H1 (cell line): ENCODE data around the gene DCTN2. TPM values are rescaled to one million over a fixed set of nuclear protein-coding genes. Genes with fewer than 3 reads are reported as not detected.

Source experiments
- CTCF ChIA-PET: fragments of 300-600 bp; sonication (Branson Sonifier 250); formaldehyde crosslinking; loops from one replicate; lab custom pipeline; 2021; ENCODE audit not compliant: partially characterized antibody; lab: Charles Lee
- POLR2A ChIA-PET: fragments of 300-600 bp; sonication (Branson Sonifier 250); formaldehyde crosslinking; loops from one replicate; lab custom pipeline; 2021; ENCODE audit warnings: inconsistent platforms; ENCODE audit not compliant: partially characterized antibody; lab: Charles Lee
- DNase-seq, 2 experiments: peaks; one replicate each; pipeline versions ENCODE4 v3.0.0 to v3.0.0-alpha.2; 2010 to 2022; ENCODE audit warnings: low spot score in 2 of 2, low read depth in 1 of 2, mixed read lengths in 1 of 2
- FAIRE-seq: peaks from 2 replicates; lab custom pipeline; 2011; peaks lifted over from hg19 to GRCh38; lab: Jason Lieb, UNC
- H2AFZ ChIP-seq: 2 replicates; pipeline ENCODE4 v1.8.1; 2012; ENCODE audit warnings: low read length, inconsistent platforms
- H2AK5ac ChIP-seq: 2 replicates; pipeline ENCODE4 v1.6.1; 2013; ENCODE audit warnings: low read depth, low read length
- H2BK120ac ChIP-seq: replicated peaks from 2 replicates; pipeline ENCODE3; 2013; ENCODE audit warnings: low read depth, low read length, inconsistent platforms
- H2BK12ac ChIP-seq: 2 replicates; pipeline ENCODE4 v1.6.1; 2013; ENCODE audit warnings: low read depth, low read length
- H2BK15ac ChIP-seq: 2 replicates; pipeline ENCODE4 v1.6.1; 2013; ENCODE audit warnings: low read length
- H2BK20ac ChIP-seq: 2 replicates; pipeline ENCODE4 v1.6.1; 2013; ENCODE audit warnings: low read length
- H2BK5ac ChIP-seq: 2 replicates; pipeline ENCODE4 v1.6.1; 2013; ENCODE audit warnings: low read depth, low read length
- H3K14ac ChIP-seq: 2 replicates; pipeline ENCODE4 v1.6.1; 2013; ENCODE audit warnings: inconsistent platforms; ENCODE audit not compliant: insufficient read length
- H3K18ac ChIP-seq: 2 replicates; pipeline ENCODE4 v1.6.1; 2013; ENCODE audit warnings: low read length; ENCODE audit errors: extremely low read depth
- H3K23ac ChIP-seq: 2 replicates; pipeline ENCODE4 v1.6.1; 2013; ENCODE audit warnings: inconsistent platforms; ENCODE audit not compliant: insufficient read length
- H3K23me2 ChIP-seq: 2 replicates; pipeline ENCODE4 v1.6.1; 2013; ENCODE audit warnings: low read depth, low read length
- H3K27ac ChIP-seq: 2 replicates; pipeline ENCODE4 v1.6.1; 2011; ENCODE audit warnings: low read depth, low read length, inconsistent platforms
- H3K27me3 ChIP-seq, 4 experiments: replicated peaks in 1 of 4; 1 replicate in 1 of 4; 2 replicates in 3 of 4; pipeline versions ENCODE4 v1.6.1 to v1.8.1; 2011 to 2013; ENCODE audit warnings: low read length in 3 of 4, mild to moderate bottlenecking in 3 of 4, inconsistent platforms in 2 of 4, mixed read lengths in 2 of 4, moderate library complexity in 1 of 4; ENCODE audit not compliant: control insufficient read depth in 3 of 4, insufficient read depth in 3 of 4; ENCODE audit errors: extremely low read depth in 1 of 4
- H3K36me3 ChIP-seq, 4 experiments: 2 replicates each; pipeline versions ENCODE4 v1.6.1 to v1.8.1; 2011 to 2013; ENCODE audit warnings: mild to moderate bottlenecking in 4 of 4, low read length in 3 of 4, moderate library complexity in 2 of 4, control low read depth in 1 of 4, inconsistent platforms in 1 of 4; ENCODE audit not compliant: insufficient read depth in 4 of 4, control insufficient read depth in 2 of 4
- H3K4ac ChIP-seq: replicated peaks from 2 replicates; pipeline ENCODE3; 2013; ENCODE audit warnings: low read length, low read depth, mixed read lengths, inconsistent platforms; ENCODE audit not compliant: insufficient read length
- H3K4me1 ChIP-seq, 4 experiments: replicated peaks in 1 of 4; 1 replicate in 1 of 4; 2 replicates in 3 of 4; pipeline versions ENCODE4 v1.6.1 to v1.8.1; 2011 to 2013; ENCODE audit warnings: low read length in 3 of 4, inconsistent platforms in 2 of 4, mixed read lengths in 1 of 4; ENCODE audit not compliant: insufficient read depth in 4 of 4, control insufficient read depth in 3 of 4
- H3K4me2 ChIP-seq, 2 experiments: 2 replicates each; pipeline versions ENCODE4 v1.6.1 to v1.8.1; 2011 to 2013; ENCODE audit warnings: low read depth in 2 of 2, low read length in 2 of 2, control low read depth in 1 of 2, inconsistent platforms in 1 of 2, mild to moderate bottlenecking in 1 of 2; ENCODE audit not compliant: insufficient read depth in 1 of 2
- H3K4me3 ChIP-seq, 4 experiments: fragments of 200-600, 300-600 bp in 1 of 4; sonication (generic), shearing (Covaris generic), sonication (Bioruptor Twin) in 1 of 4; 2 replicates each; pipeline versions ENCODE4 v1.5.1 to v1.8.1; 2011 to 2016; ENCODE audit warnings: low read length in 4 of 4, low read depth in 3 of 4, control low read depth in 2 of 4, inconsistent platforms in 2 of 4, mild to moderate bottlenecking in 2 of 4, mixed read lengths in 1 of 4, moderate library complexity in 1 of 4; ENCODE audit not compliant: insufficient read depth in 2 of 4; ENCODE audit errors: extremely low read depth in 1 of 4
- H3K56ac ChIP-seq: replicated peaks from 2 replicates; pipeline ENCODE3; 2013; ENCODE audit warnings: low read depth, mild to moderate bottlenecking, mixed read lengths, low read length, inconsistent platforms; ENCODE audit not compliant: insufficient read length
- H3K79me1 ChIP-seq: 2 replicates; pipeline ENCODE4 v1.6.1; 2013; ENCODE audit warnings: low read depth, low read length, control low read depth
- H3K79me2 ChIP-seq, 2 experiments: 2 replicates each; pipeline versions ENCODE4 v1.6.1 to v1.8.1; 2012 to 2013; ENCODE audit warnings: low read length in 2 of 2, mild to moderate bottlenecking in 2 of 2, inconsistent platforms in 1 of 2; ENCODE audit not compliant: insufficient read depth in 2 of 2, control insufficient read depth in 1 of 2
- H3K9ac ChIP-seq, 4 experiments: replicated peaks in 1 of 4; 1 replicate in 1 of 4; 2 replicates in 3 of 4; pipeline versions ENCODE4 v1.6.1 to v1.8.1; 2011 to 2013; ENCODE audit warnings: low read depth in 3 of 4, low read length in 3 of 4, control low read depth in 2 of 4, mild to moderate bottlenecking in 2 of 4, moderate library complexity in 2 of 4, inconsistent platforms in 1 of 4; ENCODE audit errors: extremely low read depth in 1 of 4
- H3K9me3 ChIP-seq, 2 experiments: 2 replicates each; pipeline versions ENCODE4 v1.6.1 to v1.8.1; 2012 to 2013; ENCODE audit warnings: mild to moderate bottlenecking in 2 of 2, moderate library complexity in 2 of 2, control low read depth in 1 of 2, inconsistent platforms in 1 of 2, low read depth in 1 of 2, low read length in 1 of 2, mixed read lengths in 1 of 2; ENCODE audit not compliant: insufficient read depth in 2 of 2
- H4K20me1 ChIP-seq, 2 experiments: replicated peaks in 1 of 2; 2 replicates each; pipeline versions ENCODE3 to v1.8.1; 2011 to 2013; ENCODE audit warnings: inconsistent platforms in 2 of 2, low read length in 2 of 2, mild to moderate bottlenecking in 1 of 2; ENCODE audit not compliant: insufficient read depth in 2 of 2, control insufficient read depth in 1 of 2
- H4K5ac ChIP-seq: 2 replicates; pipeline ENCODE4 v1.6.1; 2013; ENCODE audit warnings: low read length, low read depth, mixed read lengths, inconsistent platforms; ENCODE audit not compliant: insufficient read length
- H4K8ac ChIP-seq: 2 replicates; pipeline ENCODE4 v1.8.0; 2013; ENCODE audit warnings: mild to moderate bottlenecking, moderate library complexity, low read length, inconsistent platforms; ENCODE audit not compliant: insufficient read depth; ENCODE audit errors: extremely low read depth
- H4K91ac ChIP-seq: replicated peaks from 2 replicates; pipeline ENCODE3; 2013; ENCODE audit warnings: low read length, mixed read lengths, inconsistent platforms; ENCODE audit not compliant: insufficient read length
- ATF2 ChIP-seq: IDR thresholded peaks from 2 replicates; pipeline ENCODE4 v1.6.1; 2012; ENCODE audit warnings: low read length, inconsistent platforms
- BACH1 ChIP-seq: IDR thresholded peaks from 2 replicates; pipeline ENCODE4 v1.6.1; 2012; ENCODE audit warnings: low read length, improper control_type of control experiment
- BCL11A ChIP-seq, 2 experiments: IDR thresholded peaks; one replicate each; pipeline ENCODE4 v1.6.1; 2011; ENCODE audit warnings: low read depth in 2 of 2, low read length in 2 of 2, mild to moderate bottlenecking in 2 of 2
- CBX8 ChIP-seq: fragments of 300-800, 300-1000 bp; sonication (generic); IDR thresholded peaks from 2 replicates; pipeline ENCODE4 v1.7.1; 2016; ENCODE audit warnings: low read depth, low read length, borderline replicate concordance
- CREB1 ChIP-seq: IDR thresholded peaks from 2 replicates; pipeline ENCODE4 v1.6.1; 2012; ENCODE audit warnings: inconsistent platforms
- KDM1A ChIP-seq: fragments of 200-600, 300-600 bp; sonication (generic); IDR thresholded peaks from 2 replicates; pipeline ENCODE4 v1.7.1; 2016; ENCODE audit warnings: mild to moderate bottlenecking, low read length, borderline replicate concordance
- KDM5A ChIP-seq: fragments of 200-600 bp; IDR thresholded peaks from 2 replicates; pipeline ENCODE4 v1.7.1; 2012; ENCODE audit warnings: mild to moderate bottlenecking, low read length, inconsistent platforms, mixed read lengths
- MAFK ChIP-seq: IDR thresholded peaks from 2 replicates; pipeline ENCODE4 v1.6.1; 2012; ENCODE audit warnings: low read depth, mild to moderate bottlenecking, improper control_type of control experiment, low read length
- RAD21 ChIP-seq, 2 experiments: IDR thresholded peaks in 1 of 2; conservative IDR thresholded peaks in 1 of 2; 2 replicates each; pipeline ENCODE4 v1.6.1; 2011; ENCODE audit warnings: low read depth in 2 of 2, low read length in 2 of 2, improper control_type of control experiment in 1 of 2, inconsistent platforms in 1 of 2, mild to moderate bottlenecking in 1 of 2, moderate library complexity in 1 of 2
- SIN3A ChIP-seq, 2 experiments: IDR thresholded peaks in 1 of 2; conservative IDR thresholded peaks in 1 of 2; 2 replicates each; pipeline ENCODE4 v1.6.1; 2011 to 2012; ENCODE audit warnings: low read length in 2 of 2, improper control_type of control experiment in 1 of 2, low read depth in 1 of 2, mild to moderate bottlenecking in 1 of 2
- TCF12 ChIP-seq: IDR thresholded peaks from 2 replicates; pipeline ENCODE4 v1.6.1; 2011; ENCODE audit warnings: low read depth, mild to moderate bottlenecking, low read length
- WGBS, 2 experiments: shearing (Covaris generic) in 1 of 2; methylation state at CpG; one replicate each; pipeline versions ENCODE4 v1.1.6 to v1.1.7; 2013 to 2015; ENCODE audit warnings: low lambda C conversion rate in 2 of 2, mixed read lengths in 2 of 2, inconsistent platforms in 1 of 2, low coverage in 1 of 2, missing lambda C conversion rate in 1 of 2; ENCODE audit not compliant: insufficient replicate concordance in 2 of 2, insufficient coverage in 1 of 2, insufficient read length in 1 of 2; ENCODE audit errors: extremely low coverage in 1 of 2, missing lambda C conversion rate in 1 of 2; 5-methylcytosine and 5-hydroxymethylcytosine counted together
- polyA plus RNA-seq, 7 experiments: library from polyadenylated mRNA; depleted of rRNA in 3 of 7; stranded (reverse) in 5 of 7; unstranded in 2 of 7; fragments of >200 nt in 5 of 7; fragments of 200-250 nt in 2 of 7; gene quantifications; 1 replicate in 5 of 7; 2 replicates in 1 of 7; 4 replicates in 1 of 7; pipeline versions ENCODE4 v1.2.1 to v1.2.3, GENCODE V29; 2011 to 2013; ENCODE audit warnings: missing spikeins in 2 of 7, mixed read lengths in 2 of 7
- total RNA-seq: library from RNA; stranded (reverse); fragmentation: NEBNext Ultra II Directional; extraction: Animal tissue kit (Norgen Biotek cat#: 25700); gene quantifications from 2 replicates; pipeline ENCODE4 v1.2.1, GENCODE V29; 2021

DCTN2 gene
- total and polyA plus RNA-seq, 2 of the 8 experiments (the other 6 are each of a cell fraction or from before 2014, with no cell fraction given), result 90.3 to 91.9 TPM

DNA sequence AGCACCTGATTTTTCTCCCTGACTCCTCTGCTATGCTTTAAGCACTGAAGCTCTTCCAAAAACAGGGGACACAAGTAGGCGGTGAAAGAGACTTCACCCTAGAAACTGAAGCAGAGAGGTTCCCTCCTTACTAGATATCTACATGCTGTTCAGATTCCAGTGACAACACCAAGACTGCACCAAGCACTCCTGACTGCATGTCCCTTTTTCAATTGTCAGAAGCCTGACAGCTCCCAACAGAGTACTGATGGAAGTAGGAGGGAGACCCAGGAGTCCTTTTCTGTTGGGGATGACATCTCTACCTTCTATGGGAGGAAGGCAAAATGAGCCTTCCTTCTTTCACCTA lies 10.4 kb downstream of the DCTN2 start:
- peaks cover 0 to 1% (median 0%) of the 10 kb centered on the region in 4 experiments; a peak in 1 of 7 replicates for H3K27me3 ChIP-seq
- peaks cover 0 to 14% of the 10 kb centered on the region in 2 experiments for H4K20me1 ChIP-seq
- H3K4me1 ChIP-seq, result peaks cover 0 to 2% (median 0%) of the 10 kb centered on the region in 4 experiments; a peak in 1 of 7 replicates
- H3K23me2 ChIP-seq, result no peaks in the 10 kb centered on the region
- H2BK12ac ChIP-seq, result no peak overlapping the region
- CTCF ChIA-PET, result interaction anchor here (1.4 to 5.6 kb wide), 2 partner anchors 9 to 11 kb away, joined by 4 to 29 read pairs; no protein-coding TSS in a partner anchor
- 87% methylated on average over 1 of the region's 1 CpG; no CpG with 5 or more reads in 1 of the 2 experiments for WGBS, 2 experiments
- no peak overlapping the region for H4K5ac ChIP-seq
- H3K4me3 ChIP-seq, result no peak overlapping the region
- peak overlapping the region; percentile 8 to 27; a peak in 1 of 4 replicates for H3K4me2 ChIP-seq
- no peak overlapping the region for H3K14ac ChIP-seq
- FAIRE-seq (no peak), DNase-seq (no peak)
- no peak overlapping the region for H2BK120ac ChIP-seq
- H3K18ac ChIP-seq, result no peak overlapping the region
- H2AFZ ChIP-seq, result no peak overlapping the region
- H3K56ac ChIP-seq, result no peak overlapping the region
- H3K9me3 ChIP-seq, result no peaks in the 10 kb centered on the region
- H2BK5ac ChIP-seq, result no peak overlapping the region
- H3K79me2 ChIP-seq, result no peaks in the 10 kb centered on the region
- H4K91ac ChIP-seq, result no peak overlapping the region
- no peaks in the 10 kb centered on the region for H3K79me1 ChIP-seq
- H2BK20ac ChIP-seq, result no peak overlapping the region
- peaks cover 14 to 43% (median 39%) of the 10 kb centered on the region in 4 experiments; a peak in 7 of 8 replicates for H3K36me3 ChIP-seq
- no peak overlapping the region for H4K8ac ChIP-seq
- H3K23ac ChIP-seq, result no peak overlapping the region
- no peak overlapping the region for H3K9ac ChIP-seq
- no peak overlapping the region for H2BK15ac ChIP-seq
- POLR2A ChIA-PET, result interaction anchor here (0.5 to 2.5 kb wide), 7 partner anchors 10 to 32 kb away, joined by 3 to 17 read pairs (median 6); partner anchors contain the start of genes DCTN2 and DDIT3
- H3K27ac ChIP-seq, result no peak overlapping the region
- no peak for TF ChIP-seq TCF12
- TF ChIP-seq BCL11A (IDR thresholded peaks at IDR 0.05; ENCODE audit: low read depth in 2 of 2, low read length in 2 of 2), result no peak
- TF ChIP-seq KDM5A, result no peak
- no peak for TF ChIP-seq SIN3A (conservative IDR thresholded peaks at IDR 0.05 in 1 of 2, IDR thresholded peaks at IDR 0.05 in 1 of 2; ENCODE audit: low read depth in 1 of 2, low read length in 2 of 2)
- no peak for TF ChIP-seq KDM1A
- TF ChIP-seq MAFK, result no peak
- no peak for TF ChIP-seq BACH1
- TF ChIP-seq RAD21 (IDR thresholded peaks at IDR 0.05 in 1 of 2, conservative IDR thresholded peaks at IDR 0.05 in 1 of 2; ENCODE audit: low read depth in 2 of 2, low read length in 2 of 2), result no peak
- no peak for TF ChIP-seq ATF2
- TF ChIP-seq CREB1, result no peak
- TF ChIP-seq CBX8, result no peak
- no peak overlapping the region for H3K4ac ChIP-seq
- no peak overlapping the region for H2AK5ac ChIP-seq
